T-helper 1 cell treated with Interleukin-12 subunit alpha and Interleukin-12 subunit beta and Interleukin-4 antibody, amounts not matched to agents 30 μg/mL and 1 μg/mL, for 36 hours (primary cell): Measurements from ENCODE around the gene DMC1.
"Not testable (repeated sequence)": the region's sequence is repeated elsewhere in the genome, so short reads cannot be mapped to it uniquely, and the experiment has no call there.

Experiments used
- H3K27ac Mint-ChIP-seq: one replicate; pipeline ENCODE4 v1.8.0; 2021; ENCODE audit warnings: mild to moderate bottlenecking, mixed read lengths
- H3K27me3 Mint-ChIP-seq: one replicate; pipeline ENCODE4 v1.8.0; 2021; ENCODE audit warnings: low read depth, mixed read lengths
- H3K36me3 Mint-ChIP-seq: one replicate; pipeline ENCODE4 v1.8.0; 2021; ENCODE audit warnings: low read depth, mixed read lengths
- H3K4me1 Mint-ChIP-seq: one replicate; pipeline ENCODE4 v1.8.0; 2021; ENCODE audit warnings: low read depth, mixed read lengths
- H3K4me3 Mint-ChIP-seq: one replicate; pipeline ENCODE4 v1.8.0; 2021; ENCODE audit warnings: mild to moderate bottlenecking, moderate library complexity, mixed read lengths
- H3K9me3 Mint-ChIP-seq: one replicate; pipeline ENCODE4 v1.8.0; 2021; ENCODE audit warnings: mixed read lengths

Gene DMC1

DNA sequence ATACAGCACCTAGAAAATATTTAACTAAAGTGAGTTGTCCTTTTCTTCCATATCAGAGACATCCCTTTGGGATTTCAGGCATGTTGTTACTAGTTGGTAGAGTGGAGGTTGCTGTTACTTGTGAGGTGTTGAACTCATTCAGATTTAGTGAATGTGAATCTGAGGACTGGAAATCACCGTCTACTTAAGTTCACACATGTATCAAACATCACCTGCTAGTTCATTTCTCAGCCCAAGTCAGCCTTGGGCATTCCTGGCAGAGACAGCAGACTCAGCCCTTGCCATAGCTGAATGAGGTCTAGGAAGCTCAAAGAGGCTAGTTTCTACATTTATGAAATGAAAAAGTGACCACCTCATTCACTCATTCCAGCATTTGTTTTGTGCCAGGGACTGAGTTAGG is 92.4 kb downstream of the DMC1 start:
- Mint-ChIP-seq H3K27me3 (no peaks in the 10 kb centered on the region), H3K4me3 (no peak overlapping the region), H3K27ac (no peak overlapping the region), H3K9me3 (no peaks in the 10 kb centered on the region), H3K4me1 (no peaks in the 10 kb centered on the region), H3K36me3 (peaks cover 14% of the 10 kb centered on the region)

- H3K9me3 Mint-ChIP-seq: no peaks in the 10 kb centered on the region
- no peaks in the 10 kb centered on the region for H3K36me3 Mint-ChIP-seq
- H3K27ac Mint-ChIP-seq: no peak overlapping the region
- H3K4me3 Mint-ChIP-seq: no peak overlapping the region
- no peaks in the 10 kb centered on the region for H3K4me1 Mint-ChIP-seq
- no peaks in the 10 kb centered on the region for H3K27me3 Mint-ChIP-seq
These were observed 95.9 kb downstream of the DMC1 start for GRCh38 chr22:38474003-38474607.

DNA sequence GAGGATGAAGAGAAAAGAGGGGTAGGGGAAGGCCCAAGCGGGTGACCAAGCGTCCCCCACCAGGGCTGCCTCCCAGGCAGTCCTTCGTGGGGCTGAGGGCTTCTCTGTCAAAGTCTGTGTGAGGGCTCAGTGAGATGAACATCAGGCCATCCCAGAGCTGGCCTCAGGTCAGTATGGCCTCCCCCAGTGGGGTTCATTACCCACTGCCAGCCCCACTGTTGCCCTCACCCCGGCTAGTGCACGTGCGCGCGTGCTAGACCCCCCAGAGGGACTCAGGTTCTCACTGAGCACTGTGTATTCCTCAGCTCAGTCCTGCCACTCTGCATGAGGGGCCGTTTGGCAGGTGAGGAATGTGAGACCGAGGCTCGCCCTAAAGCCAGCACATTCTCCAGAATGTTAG is 98.7 kb downstream of the DMC1 start:
- H3K4me3 Mint-ChIP-seq: no peak overlapping the region
- peaks cover 13% of the 10 kb centered on the region for H3K27me3 Mint-ChIP-seq
- H3K9me3 Mint-ChIP-seq: no peaks in the 10 kb centered on the region

DNA sequence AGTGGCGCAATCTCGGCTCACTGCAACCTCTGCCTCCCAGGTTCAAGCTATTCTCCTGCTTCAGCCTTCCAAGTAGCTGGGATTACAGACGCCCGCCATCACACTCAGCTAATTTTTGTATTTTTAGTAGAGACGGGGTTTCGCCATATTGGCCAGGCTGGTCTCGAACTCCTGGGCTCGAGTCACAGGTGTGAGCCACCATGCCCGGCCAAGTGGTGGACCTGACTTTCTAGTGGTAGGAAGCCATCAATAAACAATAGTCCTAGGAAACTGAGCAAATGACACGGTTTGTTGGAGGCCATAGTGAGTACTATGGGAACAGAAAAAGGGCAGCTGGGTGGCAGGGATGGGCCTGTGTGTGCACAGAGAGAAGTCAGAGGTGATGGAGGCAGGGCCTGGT is 99.8 kb downstream of the DMC1 start:
- H3K27me3 Mint-ChIP-seq: peaks cover 21% of the 10 kb centered on the region
- H3K4me3 Mint-ChIP-seq, H3K36me3 Mint-ChIP-seq, H3K9me3 Mint-ChIP-seq, H3K27ac Mint-ChIP-seq, H3K4me1 Mint-ChIP-seq: not testable (repeated sequence)

More for the DNA sequence above, 98.7 kb downstream of the DMC1 start:
- H3K4me1 Mint-ChIP-seq: peaks cover 8% of the 10 kb centered on the region
- H3K27ac Mint-ChIP-seq: no peak overlapping the region
- H3K36me3 Mint-ChIP-seq: no peaks in the 10 kb centered on the region

DNA sequence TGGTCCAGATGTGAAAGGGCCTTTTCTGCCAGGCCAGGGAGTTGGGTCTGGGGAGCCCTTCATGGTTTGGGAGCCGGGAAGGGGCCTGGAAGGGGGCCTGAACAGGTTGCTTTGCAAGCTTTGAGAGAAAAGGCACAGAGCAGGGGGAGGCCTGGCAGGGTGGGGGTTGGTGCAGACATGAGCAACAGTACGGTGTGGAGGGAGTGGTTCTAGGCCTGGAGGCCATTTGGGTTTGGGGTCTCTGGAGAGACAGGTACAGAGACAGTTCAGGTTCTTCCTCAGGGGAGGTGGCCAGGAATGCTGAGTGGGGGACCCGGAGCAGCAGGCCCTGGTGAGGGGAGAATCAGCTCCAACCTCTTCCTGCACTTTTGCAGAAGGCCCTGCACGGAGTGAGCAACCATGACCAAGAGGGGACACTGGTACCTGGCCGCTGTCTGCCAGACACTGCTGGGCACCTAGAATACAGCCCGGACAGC is 100.6 kb downstream of the DMC1 start:
- Mint-ChIP-seq H3K4me3 (no peak overlapping the region), H3K9me3 (no peaks in the 10 kb centered on the region), H3K4me1 (peaks cover 8% of the 10 kb centered on the region), H3K36me3 (no peaks in the 10 kb centered on the region), H3K27ac (no peak overlapping the region), H3K27me3 (peaks cover 29% of the 10 kb centered on the region)
